AG04450 (cell line): ENCODE measurements around the gene FYCO1. TPM values are rescaled to one million over a fixed set of nuclear protein-coding genes. Genes with fewer than 3 reads are reported as not detected.

Experiments
- CTCF ChIA-PET: fragments of 300-600, 350-600 bp; formaldehyde crosslinking; extraction: SDS; loops from one replicate; lab custom pipeline; 2022; ENCODE audit warnings: antibody characterized with exemption, inconsistent platforms; lab: Charles Lee
- POLR2A ChIA-PET: fragments of 350-600 bp; formaldehyde crosslinking; extraction: SDS; loops from one replicate; lab custom pipeline; 2021; ENCODE audit warnings: antibody characterized with exemption, inconsistent platforms; lab: Yijun Ruan, JAX
- DNase-seq: peaks from one replicate; pipeline ENCODE4 v3.0.0-alpha.2; 2011; ENCODE audit warnings: low read depth, low spot score
- H3K27ac ChIP-seq: one replicate; pipeline ENCODE4 v1.5.1; 2012; ENCODE audit warnings: low read depth, low read length, control low read depth
- H3K27me3 ChIP-seq: one replicate; pipeline ENCODE4 v1.6.0; 2012; ENCODE audit warnings: low read length; ENCODE audit not compliant: control insufficient read depth, insufficient read depth
- H3K4me3 ChIP-seq: 2 replicates; pipeline ENCODE4 v1.5.1; 2011; ENCODE audit warnings: mild to moderate bottlenecking, low read depth, low read length, control low read depth
- H3K9me3 ChIP-seq: 2 replicates; pipeline ENCODE4 v1.5.1; 2012; ENCODE audit warnings: low read length; ENCODE audit not compliant: control insufficient read depth, insufficient read depth
- polyA plus RNA-seq: library from polyadenylated mRNA; depleted of rRNA; stranded (reverse); fragments of >200 nt; gene quantifications from 2 replicates; pipeline ENCODE4 v1.2.3, GENCODE V29; 2011
- TF ChIP-seq, protein P1 (sequence below): IDR thresholded peaks from 2 replicates; pipeline ENCODE4 v1.5.1; 2011; ENCODE audit warnings: low read depth, low read length, control low read depth, inconsistent platforms

Gene FYCO1
- polyA plus RNA-seq, 1 experiment = 14.3 TPM

DNA sequence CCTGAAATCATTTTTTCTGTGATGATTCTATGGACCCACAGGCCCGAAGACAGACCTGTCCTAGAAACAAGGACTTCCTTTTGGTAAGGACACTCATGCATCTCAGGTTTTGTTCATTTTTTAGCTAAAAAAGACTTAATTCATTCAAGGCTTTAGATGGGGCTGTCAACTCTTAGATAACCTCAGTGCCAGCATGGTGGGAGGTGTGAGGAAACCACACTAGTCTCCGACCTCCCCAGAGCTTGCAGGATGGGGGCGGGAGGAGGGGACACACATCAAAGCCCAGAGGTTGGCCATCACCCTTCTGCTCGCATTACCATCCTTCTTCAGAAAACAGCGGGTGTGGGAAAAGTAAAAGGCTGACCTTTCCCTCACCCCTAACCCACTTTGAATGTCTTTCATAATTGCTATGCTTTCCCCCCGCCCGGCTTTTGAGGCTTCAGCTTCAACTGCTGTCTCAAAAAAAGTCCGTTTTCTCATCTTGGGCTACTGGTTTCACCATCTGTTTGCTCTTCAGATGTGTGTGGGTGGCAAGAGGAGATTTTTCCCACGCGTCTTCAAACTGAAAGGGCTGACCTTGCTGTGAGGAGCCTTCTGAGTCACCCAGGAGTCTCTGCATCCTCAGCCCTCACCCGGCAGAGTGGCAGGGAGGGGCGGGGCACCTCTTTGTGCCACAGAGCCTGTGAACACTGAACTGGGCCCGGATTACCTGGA, 79.9 kb downstream of the FYCO1 start:
- Histone ChIP-seq H3K27ac (peak overlapping the region; percentile 52), H3K9me3 (no peaks in the 10 kb centered on the region), H3K27me3 (no peaks in the 10 kb centered on the region), H3K4me3 (no peak overlapping the region)
- TF ChIP-seq, protein P1, sequence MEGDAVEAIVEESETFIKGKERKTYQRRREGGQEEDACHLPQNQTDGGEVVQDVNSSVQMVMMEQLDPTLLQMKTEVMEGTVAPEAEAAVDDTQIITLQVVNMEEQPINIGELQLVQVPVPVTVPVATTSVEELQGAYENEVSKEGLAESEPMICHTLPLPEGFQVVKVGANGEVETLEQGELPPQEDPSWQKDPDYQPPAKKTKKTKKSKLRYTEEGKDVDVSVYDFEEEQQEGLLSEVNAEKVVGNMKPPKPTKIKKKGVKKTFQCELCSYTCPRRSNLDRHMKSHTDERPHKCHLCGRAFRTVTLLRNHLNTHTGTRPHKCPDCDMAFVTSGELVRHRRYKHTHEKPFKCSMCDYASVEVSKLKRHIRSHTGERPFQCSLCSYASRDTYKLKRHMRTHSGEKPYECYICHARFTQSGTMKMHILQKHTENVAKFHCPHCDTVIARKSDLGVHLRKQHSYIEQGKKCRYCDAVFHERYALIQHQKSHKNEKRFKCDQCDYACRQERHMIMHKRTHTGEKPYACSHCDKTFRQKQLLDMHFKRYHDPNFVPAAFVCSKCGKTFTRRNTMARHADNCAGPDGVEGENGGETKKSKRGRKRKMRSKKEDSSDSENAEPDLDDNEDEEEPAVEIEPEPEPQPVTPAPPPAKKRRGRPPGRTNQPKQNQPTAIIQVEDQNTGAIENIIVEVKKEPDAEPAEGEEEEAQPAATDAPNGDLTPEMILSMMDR = no peak
- CTCF ChIA-PET = interaction anchor here (0.8 to 1.2 kb wide), 3 partner anchors 13 to 163 kb away, joined by 3 to 4 read pairs (median 4); no protein-coding TSS in a partner anchor
- DNase-seq = peak; percentile 70
- POLR2A ChIA-PET = no interaction called here

DNA sequence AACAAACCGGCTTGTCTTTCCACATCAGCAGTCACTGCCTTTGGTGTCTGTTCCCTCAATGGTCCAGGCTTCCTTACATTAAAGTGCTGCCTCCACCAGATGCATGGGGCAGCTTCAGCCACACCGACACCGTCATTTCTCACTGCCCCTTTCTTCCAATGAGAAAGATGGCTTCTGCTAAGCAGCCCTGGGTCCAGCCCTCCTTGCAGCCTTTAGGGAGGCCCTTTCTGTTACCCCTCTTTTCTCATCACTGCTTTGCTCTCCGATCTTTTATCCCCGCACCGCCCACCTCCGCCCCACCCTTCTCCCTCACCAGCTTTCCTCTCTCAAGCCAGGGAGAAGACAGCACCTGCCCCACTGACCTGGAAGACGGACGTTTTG, 80.6 kb downstream of the FYCO1 start:
- ChIA-PET CTCF (interaction anchor here (0.8 to 1.2 kb wide), 3 partner anchors 14 to 164 kb away, joined by 3 to 4 read pairs (median 4); no protein-coding TSS in a partner anchor), POLR2A (no interaction called here)
- DNase-seq = no peak
- Histone ChIP-seq H3K27me3 (no peaks in the 10 kb centered on the region), H3K27ac (no peak overlapping the region), H3K9me3 (no peaks in the 10 kb centered on the region), H3K4me3 (no peak overlapping the region)
- TF ChIP-seq, protein P1 = no peak

GRCh38 chr3:45914362-45915058, 81.1 kb downstream of the FYCO1 start:
- Histone ChIP-seq H3K4me3 (no peak overlapping the region), H3K27me3 (no peaks in the 10 kb centered on the region), H3K27ac (no peak overlapping the region), H3K9me3 (no peaks in the 10 kb centered on the region)
- CTCF ChIA-PET = interaction anchor here (1.2 kb wide), 2 partner anchors 84 to 165 kb away, joined by 3 to 4 read pairs; no protein-coding TSS in a partner anchor
- DNase-seq = no peak
- POLR2A ChIA-PET = no interaction called here
- TF ChIP-seq, protein P1 = no peak

DNA sequence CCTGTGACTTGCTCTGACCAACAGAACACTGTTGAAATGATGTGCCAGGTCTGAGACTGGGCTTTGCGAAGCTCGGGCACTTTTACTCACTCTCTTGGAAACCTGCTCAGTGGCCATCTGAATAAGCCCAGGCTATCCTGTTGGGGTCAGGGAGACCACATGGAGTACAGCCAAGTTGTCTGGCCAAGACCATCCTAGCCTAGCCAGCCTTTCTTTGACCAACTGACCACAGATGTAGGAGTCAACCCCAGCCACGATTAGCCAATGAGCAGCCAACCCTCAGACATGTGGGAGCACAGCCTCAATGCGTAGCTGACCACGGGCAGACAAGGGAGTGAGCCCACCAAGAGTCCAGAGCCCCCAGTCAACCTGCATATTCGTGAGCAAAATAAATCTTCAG, 83.2 kb downstream of the FYCO1 start:
- POLR2A ChIA-PET = no interaction called here
- CTCF ChIA-PET = no interaction called here
- Histone ChIP-seq H3K9me3 (no peaks in the 10 kb centered on the region), H3K27me3 (no peaks in the 10 kb centered on the region), H3K4me3 (no peak overlapping the region), H3K27ac (no peak overlapping the region)
- TF ChIP-seq, protein P1 = no peak
- DNase-seq = no peak
